Pulmonary artery endothelial cell (primary cell): ENCODE data around the gene ADAM23. TPM values are rescaled to one million over a fixed set of nuclear protein-coding genes. Genes with fewer than 3 reads are reported as not detected.

Source experiments
- DNase-seq: peaks from one replicate; pipeline ENCODE4 v3.0.0-alpha.2; 2011; ENCODE audit warnings: low read depth, low spot score
- total RNA-seq: library from RNA; depleted of rRNA; stranded (reverse); fragments of >200 nt; gene quantifications from 2 replicates; pipeline ENCODE4 v1.2.3, GENCODE V29; 2014

ADAM23 gene
- total RNA-seq, 1 donor from 2014 or later: 15.3 TPM

GRCh38 chr2:206561962-206562361 lies 118.6 kb downstream of the ADAM23 start:
- no peak for DNase-seq

- no peak for DNase-seq
Measured at GRCh38 chr2:206562375-206562774, 119.0 kb downstream of the ADAM23 start.

GRCh38 chr2:206563374-206563773 lies 120.0 kb downstream of the ADAM23 start:
- DNase-seq: no peak

- DNase-seq: no peak
Measured at GRCh38 chr2:206565666-206566065, 122.3 kb downstream of the ADAM23 start.

DNA sequence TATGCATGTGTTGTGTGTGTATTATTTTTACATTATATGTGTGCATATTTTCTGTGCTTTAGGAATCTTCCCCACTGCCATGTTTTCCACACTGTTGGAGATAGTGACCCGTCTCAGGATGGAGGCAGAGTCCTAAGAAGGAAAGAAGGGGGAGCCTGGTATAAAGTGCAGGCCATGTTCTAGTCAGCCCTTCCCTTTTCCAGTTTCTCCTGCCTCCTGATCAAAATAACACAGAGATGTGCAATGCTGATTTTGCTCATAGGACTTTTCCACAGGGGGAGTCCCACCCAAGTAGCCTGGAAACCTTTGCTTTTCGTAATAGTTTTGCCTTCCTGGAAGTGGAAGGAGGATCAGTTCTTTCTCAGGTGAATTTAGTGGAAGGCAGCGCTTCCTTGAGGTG lies 126.1 kb downstream of the ADAM23 start:
- no peak for DNase-seq

DNA sequence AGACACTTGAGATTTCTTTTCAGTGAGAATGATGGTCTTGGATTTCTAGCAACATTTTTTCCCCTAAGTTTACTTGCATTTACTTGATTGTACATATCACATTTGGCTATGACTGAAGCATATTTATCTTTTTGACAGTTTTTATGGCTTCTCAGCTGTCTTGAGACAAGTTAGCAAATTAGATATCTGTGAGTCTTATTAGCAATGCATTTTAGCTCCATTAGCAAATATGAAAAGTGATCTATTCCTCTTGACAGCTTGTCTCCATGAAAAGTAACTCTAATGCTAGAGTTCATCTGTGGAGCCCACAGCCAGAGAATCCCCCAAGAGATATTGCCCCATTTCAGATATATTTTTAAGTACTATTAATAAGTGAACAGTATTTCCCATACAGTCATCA lies 126.9 kb downstream of the ADAM23 start:
- no peak for DNase-seq

DNA sequence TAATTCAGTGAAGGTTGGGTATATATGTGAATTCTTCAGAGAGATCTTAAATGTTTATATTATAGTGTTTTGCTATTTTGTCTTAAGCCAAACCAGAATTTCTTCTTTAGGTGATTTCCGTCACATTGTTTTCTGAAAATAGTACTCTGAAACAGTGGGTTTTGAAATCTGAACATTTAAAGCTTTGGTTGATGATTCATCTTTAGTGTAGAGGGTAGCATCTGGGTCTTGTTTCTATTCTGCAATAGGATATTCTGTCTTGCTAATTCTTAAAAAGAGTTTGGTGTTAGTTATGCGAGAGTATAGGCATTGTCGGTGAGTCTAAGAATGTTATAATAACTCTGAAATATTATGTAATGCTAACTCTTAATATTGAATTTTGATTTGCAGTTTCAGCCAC lies 129.4 kb downstream of the ADAM23 start:
- no peak for DNase-seq

- no peak for DNase-seq
Measured at GRCh38 chr2:206573793-206574192, 130.5 kb downstream of the ADAM23 start.

DNA sequence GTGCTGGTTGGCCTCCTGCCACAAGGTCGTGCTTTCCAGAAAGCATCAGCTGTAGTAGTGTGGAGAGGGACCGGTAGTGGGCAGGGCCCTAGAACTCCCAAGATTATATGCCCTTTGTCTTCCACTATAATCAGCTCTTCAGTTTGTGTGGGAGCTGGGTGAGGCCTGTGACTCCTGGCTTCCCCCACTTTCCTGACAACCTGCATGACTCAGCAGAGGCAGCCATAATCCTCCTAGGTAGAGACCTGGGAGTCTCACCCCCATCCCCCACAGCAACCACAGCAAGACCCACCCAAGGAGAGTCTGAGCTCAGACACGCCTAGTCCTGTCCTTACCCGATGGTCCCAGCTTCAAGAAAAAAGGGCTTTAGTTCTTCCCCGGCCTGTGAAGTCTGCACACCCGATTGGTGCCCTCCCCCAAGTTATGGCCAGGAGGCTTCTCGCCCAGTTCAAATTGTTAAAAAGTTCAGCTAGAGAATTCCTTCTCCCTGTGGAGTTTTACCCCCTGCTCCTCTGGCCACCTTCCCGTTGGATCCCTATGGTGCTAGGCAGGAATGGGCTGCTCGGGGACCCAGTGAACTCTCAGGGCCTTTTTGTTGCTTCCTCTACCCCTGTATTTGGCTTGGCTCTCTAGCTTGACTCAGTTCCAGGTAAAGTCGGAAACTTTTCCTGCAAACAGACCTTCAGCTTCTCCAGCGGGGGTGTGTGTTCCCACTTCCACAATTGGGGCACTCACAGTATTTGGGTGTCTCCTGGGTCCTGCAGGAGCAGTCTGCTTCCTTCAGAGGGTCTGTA lies 141.2 kb downstream of the ADAM23 start:
- DNase-seq: no peak

- no peak for DNase-seq
Measured at GRCh38 chr2:206585335-206585734, 142.0 kb downstream of the ADAM23 start.

DNA sequence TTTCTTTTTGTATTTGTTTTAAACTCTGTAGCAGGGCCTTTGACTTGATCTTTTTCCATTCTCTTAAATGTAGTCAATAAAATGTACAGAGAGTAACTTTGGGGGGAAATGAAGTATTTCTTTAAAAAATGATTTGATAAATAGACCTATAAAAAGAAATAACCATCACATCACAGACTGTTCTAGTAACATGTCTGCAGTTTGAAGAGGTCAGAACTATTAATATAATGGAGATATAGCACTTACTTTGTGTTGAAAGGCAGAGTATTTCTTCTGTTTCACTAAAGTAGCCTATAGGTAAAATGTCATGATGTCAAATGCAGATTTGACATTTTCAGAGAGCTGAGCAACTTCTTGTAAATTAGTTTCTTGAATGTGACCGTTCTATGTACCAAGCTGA lies 143.3 kb downstream of the ADAM23 start:
- no peak for DNase-seq

- no peak for DNase-seq
Measured at GRCh38 chr2:206597717-206598218, 154.4 kb downstream of the ADAM23 start.

- DNase-seq: no peak
Measured at GRCh38 chr2:206603243-206603642, 159.9 kb downstream of the ADAM23 start.

- no peak for DNase-seq
Measured at GRCh38 chr2:206610451-206610850, 167.1 kb downstream of the ADAM23 start.

DNA sequence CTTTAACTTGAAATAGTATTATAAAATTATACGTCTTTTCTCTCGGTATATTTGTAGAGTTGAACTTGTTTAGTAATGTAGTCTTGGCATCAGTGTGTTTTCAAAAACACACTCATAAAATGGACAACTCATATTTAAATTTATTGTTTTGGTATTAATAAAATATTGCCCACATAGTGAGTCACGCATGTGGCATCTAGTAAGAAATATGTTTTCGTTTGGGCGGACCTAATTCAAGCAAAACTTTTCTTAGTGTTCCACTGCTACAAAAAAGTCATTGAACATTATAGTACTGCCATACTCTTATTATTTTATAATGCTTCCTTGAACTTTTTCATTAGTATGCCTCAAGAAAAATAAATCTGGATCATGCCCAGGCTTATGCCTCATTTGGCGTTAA lies 167.9 kb downstream of the ADAM23 start:
- no peak for DNase-seq

DNA sequence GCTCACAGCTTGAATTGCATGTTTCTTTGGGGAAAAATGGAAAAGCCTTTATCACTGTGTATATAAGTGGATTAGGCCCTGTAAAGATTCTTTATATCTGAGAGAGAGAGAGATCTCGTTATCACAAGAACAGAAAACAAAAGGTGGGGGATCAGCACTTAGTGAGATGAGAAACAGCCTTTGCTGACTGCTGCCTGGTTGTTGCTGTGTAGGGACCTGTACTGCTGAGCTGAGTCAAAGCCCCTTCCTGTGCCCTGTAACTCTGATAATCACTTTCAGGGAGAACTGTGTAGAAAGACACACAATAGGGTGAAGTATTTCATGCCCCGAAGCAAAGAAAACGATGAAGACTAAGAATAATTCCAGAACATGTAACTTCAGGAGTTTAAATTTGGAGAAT lies 168.4 kb downstream of the ADAM23 start:
- DNase-seq: no peak

DNA sequence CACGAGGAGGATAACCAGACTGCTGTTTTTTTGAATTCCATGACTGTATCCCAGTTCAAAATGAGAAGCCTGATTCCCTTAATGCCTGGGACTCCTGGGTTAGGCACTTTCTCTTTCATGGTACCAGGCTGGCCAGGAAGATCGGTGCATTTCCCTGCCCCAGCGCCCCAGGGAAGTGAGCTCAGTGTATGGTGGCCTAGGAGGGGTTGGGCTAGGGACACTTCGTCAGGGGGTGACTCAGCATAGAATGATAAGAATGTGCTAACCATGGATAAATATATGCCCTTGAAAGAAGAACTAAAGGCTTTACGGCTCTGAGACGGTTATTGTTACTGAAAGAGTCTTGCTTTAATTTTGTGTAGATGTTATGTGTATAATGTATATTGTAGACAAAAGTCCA lies 171.5 kb downstream of the ADAM23 start:
- DNase-seq: no peak

DNA sequence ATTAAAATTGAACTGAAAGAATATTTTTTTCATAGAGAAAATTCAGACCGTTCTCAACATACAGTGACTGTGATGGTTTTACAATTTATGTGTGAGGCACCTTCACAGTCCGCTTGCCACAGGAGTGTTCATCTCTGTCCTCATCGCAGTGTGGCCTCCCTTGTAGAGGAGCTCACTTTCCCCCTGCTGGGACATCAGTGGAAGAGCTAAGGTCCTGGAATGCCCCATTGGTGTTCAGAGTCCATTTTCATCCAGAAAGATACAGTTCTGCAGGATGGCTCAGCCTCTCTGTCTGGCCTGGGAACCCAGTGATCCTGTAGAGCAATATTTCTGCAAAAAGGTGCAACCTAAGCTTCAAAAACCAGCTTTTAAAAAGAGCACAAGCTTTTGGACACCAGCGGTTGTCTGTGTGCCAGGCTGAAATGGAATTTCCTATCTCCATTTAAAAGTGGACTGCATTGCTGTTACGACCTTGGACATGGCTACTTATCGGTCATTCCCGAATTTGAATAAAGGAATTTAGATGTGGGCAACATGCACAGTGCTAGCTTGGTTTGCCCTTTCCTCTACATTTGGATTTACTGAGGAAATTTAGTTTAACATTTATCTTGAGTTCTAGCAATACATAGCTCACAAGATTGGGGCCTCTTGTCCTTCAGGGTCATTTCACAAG lies 172.2 kb downstream of the ADAM23 start:
- no peak for DNase-seq

GRCh38 chr2:206616151-206616550 lies 172.8 kb downstream of the ADAM23 start:
- DNase-seq: no peak

DNA sequence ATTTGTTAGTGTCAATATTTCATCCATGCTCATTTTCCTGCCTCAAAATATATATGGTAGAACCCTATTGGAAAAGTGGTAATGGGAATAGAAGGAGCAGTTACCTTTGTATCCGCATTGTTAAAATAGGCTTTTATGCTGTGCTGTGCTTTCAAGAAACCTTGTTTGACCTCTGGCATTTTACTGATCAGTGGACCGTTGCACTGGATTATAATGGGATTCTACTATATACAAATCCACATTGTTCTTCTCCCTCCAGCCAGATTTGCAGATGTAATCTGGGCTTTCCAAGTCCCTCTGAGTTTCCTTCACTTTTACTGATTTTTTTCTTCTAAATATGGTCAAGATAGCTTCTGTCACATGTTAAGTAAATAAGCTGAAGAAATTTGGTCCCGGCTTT lies 175.7 kb downstream of the ADAM23 start:
- DNase-seq: no peak

DNA sequence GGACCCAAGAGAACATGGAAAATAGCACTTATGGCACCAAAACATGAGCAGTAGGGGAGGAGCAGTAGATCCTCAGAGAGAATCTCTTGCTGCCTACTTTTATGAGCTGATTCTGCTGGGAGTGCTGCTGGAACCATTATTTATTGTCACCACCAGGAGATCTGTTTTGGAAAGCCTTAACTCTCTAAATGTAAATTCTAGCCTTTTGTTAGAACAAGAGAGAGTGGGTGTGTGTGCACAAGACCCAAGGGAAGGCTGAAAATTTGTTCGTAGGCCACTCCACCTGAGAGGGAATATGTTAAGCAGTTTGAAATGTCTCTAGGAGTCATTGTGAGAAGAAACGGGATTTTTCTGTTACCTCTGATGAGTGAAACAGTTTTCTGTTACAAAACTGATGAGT lies 182.8 kb downstream of the ADAM23 start:
- DNase-seq: no peak

DNA sequence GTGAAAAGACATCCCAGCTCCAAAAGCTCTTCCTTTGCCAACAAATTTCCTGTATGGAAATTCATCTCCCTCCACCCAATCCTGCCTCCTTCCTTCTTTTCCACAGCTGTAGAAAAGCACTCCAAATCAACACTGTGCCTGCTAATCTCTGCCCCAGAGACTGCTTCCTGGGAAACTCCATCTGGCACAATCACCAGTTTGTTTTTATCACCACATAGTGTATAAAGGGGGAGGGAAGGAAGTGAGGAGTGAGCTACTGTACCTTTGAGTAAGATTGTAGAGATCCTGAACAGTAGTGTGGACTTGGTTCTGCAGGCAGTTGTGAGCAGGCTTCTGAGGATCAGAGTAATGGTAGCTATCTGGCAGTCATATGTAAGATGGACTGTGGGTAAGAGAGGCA lies 184.3 kb downstream of the ADAM23 start:
- no peak for DNase-seq

GRCh38 chr2:206631340-206631739 lies 188.0 kb downstream of the ADAM23 start:
- no peak for DNase-seq
